GM19240 (cell line): ENCODE measurements around the gene MRPL44.
"Not testable (repeated sequence)": the region's sequence is repeated elsewhere in the genome, so short reads cannot be mapped to it uniquely, and the experiment has no call there.

Experiments used
- DNase-seq: peaks from one replicate; pipeline ENCODE4 v3.0.0; 2011; ENCODE audit warnings: low spot score; ENCODE audit not compliant: insufficient read length

Gene MRPL44

GRCh38 chr2:223935459-223936125 lies 21.7 kb upstream of the MRPL44 start:
- DNase-seq = no peak

- no peak for DNase-seq
These were observed 20.4 kb upstream of the MRPL44 start for GRCh38 chr2:223936862-223937326.

- no peak for DNase-seq
These were observed 19.7 kb upstream of the MRPL44 start for GRCh38 chr2:223937535-223937934.

GRCh38 chr2:223939438-223939837 lies 17.8 kb upstream of the MRPL44 start:
- not testable (repeated sequence) for DNase-seq

GRCh38 chr2:223941579-223942277 lies 15.5 kb upstream of the MRPL44 start:
- DNase-seq = no peak

GRCh38 chr2:223943135-223943534 lies 14.1 kb upstream of the MRPL44 start:
- no peak for DNase-seq

GRCh38 chr2:223943561-223944008 lies 13.7 kb upstream of the MRPL44 start:
- no peak for DNase-seq

- no peak for DNase-seq
These were observed 13.0 kb upstream of the MRPL44 start for GRCh38 chr2:223944166-223944702.

GRCh38 chr2:223944703-223945531 lies 12.3 kb upstream of the MRPL44 start, which contains the start of gene WDFY1:
Gene WDFY1 (minus strand): TSS chr2:223945335. CDS start chr2:223945284, 51 bp downstream.
- peak; percentile 51 for DNase-seq

GRCh38 chr2:223945755-223946154 lies 11.5 kb upstream of the MRPL44 start:
- no peak for DNase-seq

GRCh38 chr2:223947711-223948205 lies 9.5 kb upstream of the MRPL44 start:
- DNase-seq = no peak

- DNase-seq = no peak
These were observed 7.9 kb upstream of the MRPL44 start for GRCh38 chr2:223949241-223949840.

GRCh38 chr2:223950448-223951347 lies 6.6 kb upstream of the MRPL44 start:
- DNase-seq = no peak

- DNase-seq = no peak
These were observed 4.8 kb upstream of the MRPL44 start for GRCh38 chr2:223952280-223952968.

GRCh38 chr2:223954401-223954800 lies 2.9 kb upstream of the MRPL44 start:
- DNase-seq = no peak

- no peak for DNase-seq
These were observed 963 bp upstream of the MRPL44 start for GRCh38 chr2:223956300-223956699.

- DNase-seq = no peak
These were observed 2.4 kb downstream of the MRPL44 start for GRCh38 chr2:223959688-223960087.

GRCh38 chr2:223967981-223968380 lies 10.7 kb downstream of the MRPL44 start:
- DNase-seq = no peak

GRCh38 chr2:223969315-223969714 lies 12.1 kb downstream of the MRPL44 start:
- DNase-seq = no peak
